Neural crest cell (in vitro differentiated cells): ENCODE results near the gene AZIN2. TPM values are rescaled to one million over a fixed set of nuclear protein-coding genes. Genes with fewer than 3 reads are reported as not detected.

Experiments used
- DNase-seq: peaks from one replicate; pipeline ENCODE4 v3.0.0; 2021; ENCODE audit warnings: low read depth, mixed read lengths, low spot score
- H3K27ac Mint-ChIP-seq: one replicate; pipeline ENCODE4 v1.8.0; 2021; ENCODE audit warnings: mild to moderate bottlenecking, mixed read lengths; ENCODE audit not compliant: unreplicated experiment
- H3K27me3 Mint-ChIP-seq: 2 replicates; pipeline ENCODE4 v1.8.0; 2021; ENCODE audit warnings: low read depth, mild to moderate bottlenecking, mixed read lengths
- H3K36me3 Mint-ChIP-seq: 2 replicates; pipeline ENCODE4 v1.8.0; 2021; ENCODE audit warnings: low read depth, mild to moderate bottlenecking, mixed read lengths
- H3K4me1 Mint-ChIP-seq: 2 replicates; pipeline ENCODE4 v1.8.0; 2021; ENCODE audit warnings: mixed read lengths
- H3K4me3 Mint-ChIP-seq: one replicate; pipeline ENCODE4 v1.8.0; 2021; ENCODE audit warnings: mild to moderate bottlenecking, mixed read lengths
- H3K9me3 Mint-ChIP-seq: 2 replicates; pipeline ENCODE4 v1.8.0; 2021; ENCODE audit warnings: mixed read lengths
- total RNA-seq: library from RNA; stranded (reverse); gene quantifications from 2 replicates; pipeline ENCODE4 v1.2.1, GENCODE V29; 2021
- TF ChIP-seq, protein P1 (sequence below): fragments of 200-600 bp; sonication (generic); conservative IDR thresholded peaks from 2 replicates; pipeline ENCODE4 v1.5.0; 2021; ENCODE audit warnings: antibody characterized with exemption, mild to moderate bottlenecking

The AZIN2 gene
- total RNA-seq, 1 donor from 2014 or later = 8.1 TPM

DNA sequence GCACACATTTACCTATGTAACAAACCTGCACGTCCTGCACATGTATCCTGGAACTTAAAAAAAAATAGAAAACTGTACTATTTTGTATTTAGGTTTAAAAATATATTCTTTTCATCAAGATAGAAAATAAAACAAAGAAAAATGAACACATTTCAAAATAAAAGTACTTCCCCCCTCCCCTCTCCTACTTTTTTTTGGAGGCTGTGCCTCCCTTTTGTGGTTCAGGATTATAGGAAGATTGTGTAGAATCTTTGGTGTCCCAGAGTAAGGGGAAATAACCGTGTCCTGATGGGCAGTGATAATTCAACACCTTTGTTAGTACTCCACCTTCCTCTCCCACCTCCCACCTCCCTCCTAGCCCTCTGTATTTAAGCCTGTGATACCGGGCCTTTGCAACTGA is 60.8 kb downstream of the AZIN2 start:
- H3K27ac Mint-ChIP-seq = no peak overlapping the region
- DNase-seq = no peak
- no peaks in the 10 kb centered on the region for H3K9me3 Mint-ChIP-seq
- H3K27me3 Mint-ChIP-seq = no peaks in the 10 kb centered on the region
- H3K4me3 Mint-ChIP-seq = no peak overlapping the region
- H3K36me3 Mint-ChIP-seq = no peaks in the 10 kb centered on the region
- peaks cover 24% of the 10 kb centered on the region for H3K4me1 Mint-ChIP-seq
- TF ChIP-seq, protein P1, sequence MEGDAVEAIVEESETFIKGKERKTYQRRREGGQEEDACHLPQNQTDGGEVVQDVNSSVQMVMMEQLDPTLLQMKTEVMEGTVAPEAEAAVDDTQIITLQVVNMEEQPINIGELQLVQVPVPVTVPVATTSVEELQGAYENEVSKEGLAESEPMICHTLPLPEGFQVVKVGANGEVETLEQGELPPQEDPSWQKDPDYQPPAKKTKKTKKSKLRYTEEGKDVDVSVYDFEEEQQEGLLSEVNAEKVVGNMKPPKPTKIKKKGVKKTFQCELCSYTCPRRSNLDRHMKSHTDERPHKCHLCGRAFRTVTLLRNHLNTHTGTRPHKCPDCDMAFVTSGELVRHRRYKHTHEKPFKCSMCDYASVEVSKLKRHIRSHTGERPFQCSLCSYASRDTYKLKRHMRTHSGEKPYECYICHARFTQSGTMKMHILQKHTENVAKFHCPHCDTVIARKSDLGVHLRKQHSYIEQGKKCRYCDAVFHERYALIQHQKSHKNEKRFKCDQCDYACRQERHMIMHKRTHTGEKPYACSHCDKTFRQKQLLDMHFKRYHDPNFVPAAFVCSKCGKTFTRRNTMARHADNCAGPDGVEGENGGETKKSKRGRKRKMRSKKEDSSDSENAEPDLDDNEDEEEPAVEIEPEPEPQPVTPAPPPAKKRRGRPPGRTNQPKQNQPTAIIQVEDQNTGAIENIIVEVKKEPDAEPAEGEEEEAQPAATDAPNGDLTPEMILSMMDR = no peak

DNA sequence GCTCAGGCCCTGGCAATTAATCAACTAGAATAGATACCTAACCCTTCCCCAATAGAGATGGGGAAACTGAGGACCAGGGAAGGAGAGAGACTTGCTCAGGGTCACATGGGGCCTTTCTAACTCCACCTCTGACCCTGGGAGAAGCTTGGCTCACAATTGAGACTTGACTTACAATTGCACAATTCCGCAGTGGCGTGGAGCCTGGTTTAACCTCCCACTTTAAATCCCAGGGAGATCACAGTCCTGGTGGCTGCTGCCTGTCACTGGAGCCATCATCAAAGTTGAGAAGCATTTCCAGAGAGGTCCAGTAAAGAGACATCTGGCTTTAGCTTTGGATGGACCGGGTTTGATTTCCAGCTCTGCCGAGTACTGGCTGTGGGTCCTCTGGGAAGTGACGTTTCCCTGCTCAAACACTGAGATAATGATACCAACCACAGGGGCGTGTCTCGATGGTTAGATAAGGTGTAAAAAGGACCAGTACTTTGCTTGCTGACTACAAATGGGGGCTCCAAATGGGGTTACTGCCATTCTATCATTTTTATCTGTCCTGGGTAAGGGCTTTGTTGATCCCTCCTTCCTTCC is 61.6 kb downstream of the AZIN2 start:
- TF ChIP-seq, protein P1 = no peak
- Mint-ChIP-seq H3K4me1 (peaks cover 24% of the 10 kb centered on the region), H3K27me3 (no peaks in the 10 kb centered on the region), H3K36me3 (no peaks in the 10 kb centered on the region), H3K4me3 (no peak overlapping the region), H3K9me3 (no peaks in the 10 kb centered on the region), H3K27ac (no peak overlapping the region)
- DNase-seq = no peak

- peaks cover 19% of the 10 kb centered on the region for H3K4me1 Mint-ChIP-seq
- H3K27me3 Mint-ChIP-seq = no peaks in the 10 kb centered on the region
- H3K27ac Mint-ChIP-seq = peak overlapping the region; percentile 62
- no peak for DNase-seq
- no peaks in the 10 kb centered on the region for H3K9me3 Mint-ChIP-seq
- no peaks in the 10 kb centered on the region for H3K36me3 Mint-ChIP-seq
- no peak overlapping the region for H3K4me3 Mint-ChIP-seq
- TF ChIP-seq, protein P1 = no peak
Measured at GRCh38 chr1:33143176-33143575, 62.2 kb downstream of the AZIN2 start.

- Mint-ChIP-seq H3K4me1 (peaks cover 19% of the 10 kb centered on the region), H3K9me3 (no peaks in the 10 kb centered on the region), H3K27me3 (no peaks in the 10 kb centered on the region), H3K27ac (no peak overlapping the region), H3K36me3 (no peaks in the 10 kb centered on the region), H3K4me3 (no peak overlapping the region)
- DNase-seq = no peak
- TF ChIP-seq, protein P1 = no peak
Measured at GRCh38 chr1:33143698-33144097, 62.7 kb downstream of the AZIN2 start.

GRCh38 chr1:33146003-33146402 is 65.0 kb downstream of the AZIN2 start:
- Mint-ChIP-seq H3K27me3 (no peaks in the 10 kb centered on the region), H3K9me3 (no peaks in the 10 kb centered on the region), H3K4me1 (peaks cover 17% of the 10 kb centered on the region), H3K27ac (no peak overlapping the region), H3K4me3 (no peak overlapping the region), H3K36me3 (no peaks in the 10 kb centered on the region)
- DNase-seq = no peak
- TF ChIP-seq, protein P1 = no peak
